ENCODE measurements around the gene CFAP61. TPM values are rescaled to one million over a fixed set of nuclear protein-coding genes. Genes with fewer than 3 reads are reported as not detected.

The CFAP61 gene
- not detected in 2 replicates for total RNA-seq

DNA sequence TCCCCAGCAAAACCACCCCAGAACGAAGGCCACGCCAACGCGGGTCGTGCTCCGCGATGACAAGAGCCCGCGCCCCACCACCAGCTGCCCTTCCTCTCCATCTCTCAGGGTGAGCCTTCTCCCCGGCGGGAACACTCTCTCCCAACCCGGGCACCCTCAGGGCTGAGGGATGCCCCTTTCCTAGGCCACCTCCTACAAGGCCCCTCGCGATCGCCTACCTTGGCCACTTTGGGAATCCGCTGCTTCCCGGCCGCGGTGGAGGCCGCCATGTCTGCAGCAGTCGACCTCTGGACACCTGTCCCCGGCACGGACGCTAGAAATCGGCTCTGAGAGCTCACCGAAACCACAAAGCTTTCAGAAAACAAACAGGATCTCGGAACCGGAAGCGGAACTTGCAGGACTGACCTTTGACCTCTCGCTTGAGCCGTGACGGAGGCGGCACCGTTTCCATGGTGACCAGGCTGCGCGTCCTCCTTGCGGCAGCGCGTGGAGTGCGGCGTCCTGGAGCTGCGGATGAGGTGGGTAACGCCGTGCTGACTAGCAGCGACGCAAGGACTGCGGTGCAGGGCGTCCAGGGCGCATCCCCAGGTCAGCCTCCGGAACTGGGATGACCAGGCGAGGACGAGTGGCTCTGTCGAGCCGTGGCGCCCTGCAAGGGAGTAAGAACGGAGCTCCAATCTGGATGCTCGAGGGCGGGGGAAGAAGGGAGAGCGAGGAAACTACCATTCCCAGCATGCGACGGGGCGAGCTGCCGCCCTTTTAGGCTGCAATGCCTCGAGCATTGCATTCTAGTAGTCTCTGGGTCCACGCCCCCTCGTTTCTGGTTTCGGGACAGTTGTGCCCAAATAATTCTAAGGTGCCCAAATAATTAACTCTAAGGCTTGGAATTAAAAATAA lies at the start of gene CFAP61, which contains the start of gene CRNKL1:
Gene CFAP61, plus strand, starts transcription at position 459 of the 897 bp plus-strand sequence. CDS start 4,122 bp downstream, outside the sequence.
Gene CRNKL1, minus strand, starts transcription at position 393 of the 897 bp plus-strand sequence. Its CDS starts 124 bp downstream, at position 269.

DNA sequence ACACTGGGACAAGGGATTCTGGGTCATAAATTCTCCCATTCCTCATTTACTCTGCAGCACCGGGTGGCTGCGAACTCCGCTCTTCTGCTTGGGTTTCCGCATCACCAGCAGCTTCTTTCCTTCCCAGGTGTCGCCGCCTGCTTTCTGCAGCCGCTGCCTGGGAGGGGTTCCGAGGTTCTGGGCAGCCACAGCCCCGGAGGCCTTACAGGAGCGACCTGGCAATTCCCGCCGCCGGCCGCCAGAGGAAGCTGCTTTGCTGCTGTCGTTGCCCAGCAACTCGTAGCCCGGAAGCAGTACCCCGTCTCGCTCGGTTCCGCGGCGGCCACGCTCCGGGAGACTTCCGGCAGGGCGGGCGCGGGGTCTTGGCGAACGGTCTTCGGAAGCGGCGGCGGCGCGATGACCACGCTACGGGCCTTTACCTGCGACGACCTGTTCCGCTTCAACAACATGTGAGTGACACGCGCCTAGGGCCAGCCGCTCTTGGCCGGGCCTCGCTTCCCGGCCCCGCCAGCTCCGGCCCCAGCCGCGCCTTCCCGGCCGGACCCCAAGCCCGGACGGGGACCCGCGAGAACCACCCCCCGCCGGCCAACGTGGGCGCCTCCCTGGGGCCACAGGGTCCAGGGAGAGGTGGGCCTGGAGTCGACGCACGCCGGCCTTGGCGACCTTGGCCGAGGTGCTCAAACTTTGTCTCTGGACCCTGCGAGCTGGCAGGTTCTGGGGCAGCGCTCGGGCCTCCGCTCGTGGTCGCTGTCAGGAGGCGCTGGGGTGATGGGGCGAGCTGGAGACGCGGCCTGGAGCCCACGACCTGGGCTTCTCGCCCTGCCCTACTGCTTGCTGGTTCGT lies 35.1 kb upstream of the CFAP61 start, which contains the start of gene NAA20:
Gene NAA20, plus strand, starts transcription at position 362 of the 843 bp plus-strand sequence. Its CDS starts 35 bp downstream, at position 397.

DNA sequence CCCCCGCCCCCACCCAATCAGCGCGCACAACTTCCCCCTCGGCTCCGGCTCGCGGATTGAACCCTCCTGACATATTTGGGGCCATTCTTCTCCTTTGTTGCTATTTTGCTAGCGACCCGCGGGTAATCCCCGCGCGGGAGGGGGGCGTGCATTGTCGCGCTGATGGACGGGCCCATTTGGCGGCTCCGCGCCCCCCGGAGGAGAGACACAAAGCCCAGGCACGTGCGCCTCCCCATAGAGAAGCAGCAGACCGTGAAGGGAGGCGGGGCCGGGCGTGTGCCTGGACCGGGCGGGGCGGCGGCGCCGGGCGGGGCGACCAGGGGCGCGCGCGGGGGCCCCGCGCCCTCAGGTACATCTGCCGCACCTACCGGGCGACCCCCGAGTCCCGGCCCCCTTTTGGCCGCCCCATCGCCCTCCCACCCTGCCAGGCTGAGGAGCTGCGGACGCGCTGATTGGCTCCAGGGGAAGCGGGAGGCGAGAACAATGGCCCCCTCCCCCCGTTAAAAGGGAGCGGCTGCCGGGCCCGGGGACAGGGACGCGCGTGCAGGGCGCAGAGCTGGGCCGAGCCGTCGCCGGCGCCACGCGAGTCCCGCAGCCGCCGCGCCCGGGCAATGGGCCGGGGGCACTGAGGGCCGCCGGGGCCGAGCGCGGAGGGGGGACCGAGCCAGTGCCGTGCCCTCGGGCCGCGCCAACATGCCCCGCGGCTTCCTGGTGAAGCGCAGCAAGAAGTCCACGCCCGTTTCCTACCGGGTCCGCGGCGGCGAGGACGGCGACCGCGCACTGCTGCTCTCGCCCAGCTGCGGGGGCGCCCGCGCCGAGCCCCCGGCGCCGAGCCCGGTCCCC lies 315.5 kb downstream of the CFAP61 start, which contains the start of gene INSM1:
Gene INSM1, plus strand, starts transcription at position 530 of the 843 bp plus-strand sequence. Its CDS starts 164 bp downstream, at position 694.

Small RNA genes lying within 50 kb of the gene (small RNA-seq; reads per million reads assigned to genes)
- gene RN7SL690P: not detected

Other genes with a start within 250 kb of the CFAP61 start
- 45.2 and 54.4 TPM in 2 replicates for gene NAA20, start 35.2 kb upstream of the CFAP61 start, total RNA-seq
- 38.4 and 42.2 TPM in 2 replicates for gene CRNKL1, start 66 bp upstream of the CFAP61 start, total RNA-seq